Suppressor macrophage treated with lipopolysaccharide for 1 hour (primary cell): ENCODE results near the gene CEP97.
A peak's percentile ranks its signal among the peaks of the same experiment; 100 is the strongest.

ENCODE experiments used
- DNase-seq, 3 donors: peaks; one replicate each; pipeline ENCODE4 v3.0.0-alpha.2; 2020 to 2022

Gene CEP97

GRCh38 chr3:101779047-101779821 is 54.8 kb downstream of the CEP97 start, which contains the start of gene NXPE3:
Gene NXPE3 (plus strand): TSS chr3:101779211. CDS start chr3:101785597, 6,386 bp downstream.
- peak; percentile 79 to 93 (median 91) for DNase-seq

GRCh38 chr3:101779822-101780381 is 55.5 kb downstream of the CEP97 start:
- no peak for DNase-seq

- peak; percentile 40 to 46 (median 41) for DNase-seq
Observed at GRCh38 chr3:101780661-101781060, 56.2 kb downstream of the CEP97 start.

GRCh38 chr3:101781166-101781565 is 56.8 kb downstream of the CEP97 start:
- no peak for DNase-seq

- peak; percentile 8 to 52 (median 42) for DNase-seq
Observed at GRCh38 chr3:101784855-101785613, 60.6 kb downstream of the CEP97 start.

- no peak for DNase-seq
Observed at GRCh38 chr3:101791778-101792177, 67.4 kb downstream of the CEP97 start.

GRCh38 chr3:101796077-101796680 is 71.8 kb downstream of the CEP97 start:
- no peak for DNase-seq

GRCh38 chr3:101801174-101801573 is 76.8 kb downstream of the CEP97 start:
- DNase-seq, result no peak

GRCh38 chr3:101802179-101802578 is 77.8 kb downstream of the CEP97 start:
- no peak for DNase-seq

- DNase-seq, result peak; percentile 88 to 92 (median 90)
Observed at GRCh38 chr3:101803173-101803782, 78.9 kb downstream of the CEP97 start.

- no peak for DNase-seq
Observed at GRCh38 chr3:101803939-101804338, 79.5 kb downstream of the CEP97 start.

- no peak for DNase-seq
Observed at GRCh38 chr3:101806491-101806890, 82.1 kb downstream of the CEP97 start.

GRCh38 chr3:101807888-101808287 is 83.5 kb downstream of the CEP97 start:
- no peak for DNase-seq

- peak; percentile 72 to 80 (median 75) for DNase-seq
Observed at GRCh38 chr3:101809178-101810021, 85.0 kb downstream of the CEP97 start.

- peak in 1 of 3 donors; percentile 25 for DNase-seq
Observed at GRCh38 chr3:101810022-101810418, 85.6 kb downstream of the CEP97 start.

- DNase-seq, result no peak
Observed at GRCh38 chr3:101811875-101812274, 87.5 kb downstream of the CEP97 start.

GRCh38 chr3:101812895-101813294 is 88.5 kb downstream of the CEP97 start:
- no peak for DNase-seq

GRCh38 chr3:101813817-101814440 is 89.5 kb downstream of the CEP97 start:
- DNase-seq, result peak; percentile 48 to 82 (median 79)

GRCh38 chr3:101814835-101815234 is 90.4 kb downstream of the CEP97 start:
- no peak for DNase-seq

- DNase-seq, result no peak
Observed at GRCh38 chr3:101816215-101817149, 92.1 kb downstream of the CEP97 start.
